ENCODE results near the gene ATP6V0E2. TPM values are rescaled to one million over a fixed set of nuclear protein-coding genes. Genes with fewer than 3 reads are reported as not detected.

ATP6V0E2 gene
- total and polyA plus RNA-seq, 2 experiments from 2014 or later = 11.6 to 25.6 TPM

- Histone ChIP-seq H3K4me2 (no peak overlapping the region), H3K79me2 (no peaks in the 10 kb centered on the region), H3K9me3 (ENCODE audit: low read depth) (no peaks in the 10 kb centered on the region), H3K36me3 (replicated peaks; ENCODE audit: insufficient read depth, low read depth) (no peaks in the 10 kb centered on the region), H3K9me2 (replicated peaks; ENCODE audit: insufficient read depth) (no peaks in the 10 kb centered on the region), H4K20me1 (ENCODE audit: insufficient read depth, poor library complexity, severe bottlenecking) (no peaks in the 10 kb centered on the region), H2AFZ (no peak overlapping the region), H3K4me3 (no peak overlapping the region), H3K27me3 (no peaks in the 10 kb centered on the region), H3K27ac (no peak overlapping the region), H3K4me1 (ENCODE audit: insufficient read depth) (no peaks in the 10 kb centered on the region)
- DNase-seq (ENCODE audit: low spot score) = peak; percentile 8
- no peak for TF ChIP-seq CTCF (IDR thresholded peaks at IDR 0.05; ENCODE audit: poor library complexity)
- no peak for TF ChIP-seq EZH2 (IDR thresholded peaks at IDR 0.05; ENCODE audit: borderline replicate concordance)
- TF ChIP-seq EZH2phosphoT487 (IDR thresholded peaks at IDR 0.05; ENCODE audit: low read depth, severe bottlenecking, unreplicated experiment) = no peak
- WGBS (ENCODE audit: low lambda C conversion rate, missing lambda C conversion rate) = 83% methylated on average over 14 of the region's 14 CpGs
Measured at GRCh38 chr7:149880638-149881311, 7.0 kb downstream of the ATP6V0E2 start.

- DNase-seq (ENCODE audit: low spot score) = peak; percentile 5
- H3K4me3 ChIP-seq = no peak overlapping the region
- H3K9me3 ChIP-seq (ENCODE audit: low read depth) = no peaks in the 10 kb centered on the region
- H3K27ac ChIP-seq = no peak overlapping the region
- no peaks in the 10 kb centered on the region for H4K20me1 ChIP-seq (ENCODE audit: insufficient read depth, poor library complexity, severe bottlenecking)
- no peaks in the 10 kb centered on the region for H3K4me1 ChIP-seq (ENCODE audit: insufficient read depth)
- WGBS (ENCODE audit: low lambda C conversion rate, missing lambda C conversion rate) = 89% methylated on average over 19 of the region's 19 CpGs
- no peaks in the 10 kb centered on the region for H3K36me3 ChIP-seq (replicated peaks; ENCODE audit: insufficient read depth, low read depth)
- no peaks in the 10 kb centered on the region for H3K27me3 ChIP-seq
- H3K4me2 ChIP-seq = no peak overlapping the region
- H2AFZ ChIP-seq = no peak overlapping the region
- no peaks in the 10 kb centered on the region for H3K9me2 ChIP-seq (replicated peaks; ENCODE audit: insufficient read depth)
- TF ChIP-seq EZH2phosphoT487 (IDR thresholded peaks at IDR 0.05; ENCODE audit: low read depth, severe bottlenecking, unreplicated experiment) (no peak), EZH2 (IDR thresholded peaks at IDR 0.05; ENCODE audit: borderline replicate concordance) (no peak), CTCF (IDR thresholded peaks at IDR 0.05; ENCODE audit: poor library complexity) (no peak)
- H3K79me2 ChIP-seq = no peaks in the 10 kb centered on the region
Measured at GRCh38 chr7:149881328-149882247, 7.8 kb downstream of the ATP6V0E2 start.

GRCh38 chr7:149882248-149883047 lies 8.7 kb downstream of the ATP6V0E2 start:
- Histone ChIP-seq H3K9me3 (ENCODE audit: low read depth) (no peaks in the 10 kb centered on the region), H3K9me2 (replicated peaks; ENCODE audit: insufficient read depth) (no peaks in the 10 kb centered on the region), H3K36me3 (replicated peaks; ENCODE audit: insufficient read depth, low read depth) (no peaks in the 10 kb centered on the region), H3K4me1 (ENCODE audit: insufficient read depth) (no peaks in the 10 kb centered on the region), H3K79me2 (no peaks in the 10 kb centered on the region), H3K4me2 (no peak overlapping the region), H3K27ac (no peak overlapping the region), H4K20me1 (ENCODE audit: insufficient read depth, poor library complexity, severe bottlenecking) (no peaks in the 10 kb centered on the region), H3K27me3 (no peaks in the 10 kb centered on the region), H3K4me3 (no peak overlapping the region), H2AFZ (no peak overlapping the region)
- peak; percentile 3 for DNase-seq (ENCODE audit: low spot score)
- 85% methylated on average over 10 of the region's 11 CpGs for WGBS (ENCODE audit: low lambda C conversion rate, missing lambda C conversion rate)
- TF ChIP-seq CTCF (IDR thresholded peaks at IDR 0.05; ENCODE audit: poor library complexity) = no peak
- no peak for TF ChIP-seq EZH2phosphoT487 (IDR thresholded peaks at IDR 0.05; ENCODE audit: low read depth, severe bottlenecking, unreplicated experiment)
- no peak for TF ChIP-seq EZH2 (IDR thresholded peaks at IDR 0.05; ENCODE audit: borderline replicate concordance)

Measured in hepatocyte (in vitro differentiated cells).